RWPE2 (cell line): ENCODE data around the gene SDCBP2.

ENCODE experiments used
- ATAC-seq: fragments of 200-7000 bp; cut with Tn5 transposase; 3 replicates; pipeline ENCODE4 v1.9.1; 2021; ENCODE audit warnings: low read depth
- DNase-seq: peaks from one replicate; pipeline ENCODE4 v3.0.0-alpha.2; 2020; ENCODE audit warnings: low spot score
- H3K27ac ChIP-seq: fragments of 450-650 bp; 2 replicates; pipeline ENCODE4 v1.5.1; 2017; ENCODE audit warnings: mild to moderate bottlenecking; ENCODE audit not compliant: poor library complexity, severe bottlenecking
- H3K27me3 ChIP-seq: fragments of 250-450 bp; sonication (Bioruptor Pico); 2 replicates; pipeline ENCODE4 v1.5.1; 2021; ENCODE audit warnings: mild to moderate bottlenecking, moderate library complexity; ENCODE audit not compliant: insufficient read depth, poor library complexity, severe bottlenecking
- H3K36me3 ChIP-seq: fragments of 250-450 bp; sonication (Bioruptor Pico); 2 replicates; pipeline ENCODE4 v1.5.1; 2020; ENCODE audit warnings: low read depth, mild to moderate bottlenecking, moderate library complexity
- H3K4me1 ChIP-seq: fragments of 250-450 bp; sonication (Bioruptor Pico); 2 replicates; pipeline ENCODE4 v1.5.1; 2021; ENCODE audit warnings: mild to moderate bottlenecking, moderate library complexity; ENCODE audit not compliant: insufficient read depth, poor library complexity, severe bottlenecking
- H3K4me3 ChIP-seq: fragments of 250-450 bp; sonication (Bioruptor Pico); 2 replicates; pipeline ENCODE4 v1.5.1; 2021; ENCODE audit warnings: mild to moderate bottlenecking, moderate library complexity; ENCODE audit not compliant: severe bottlenecking
- H3K9me3 ChIP-seq: fragments of 250-450 bp; sonication (Bioruptor Pico); 2 replicates; pipeline ENCODE4 v1.5.1; 2021; ENCODE audit warnings: mild to moderate bottlenecking, moderate library complexity; ENCODE audit not compliant: severe bottlenecking
- CTCF ChIP-seq: fragments of 450-650 bp; IDR thresholded peaks from one replicate; pipeline ENCODE4 v1.5.1; 2017; ENCODE audit warnings: mild to moderate bottlenecking, moderate library complexity; ENCODE audit not compliant: poor library complexity, severe bottlenecking

SDCBP2 gene

GRCh38 chr20:1326031-1326930, 2.7 kb downstream of the SDCBP2 start:
- H3K4me3 ChIP-seq, result peak overlapping the region; percentile 79
- DNase-seq, result no peak
- H3K27ac ChIP-seq, result peak overlapping the region; percentile 81
- peaks cover 58% of the 10 kb centered on the region for H3K4me1 ChIP-seq
- no peaks in the 10 kb centered on the region for H3K36me3 ChIP-seq
- ATAC-seq, result no peak
- H3K9me3 ChIP-seq, result no peaks in the 10 kb centered on the region
- no peaks in the 10 kb centered on the region for H3K27me3 ChIP-seq
- no peak for TF ChIP-seq CTCF

- TF ChIP-seq CTCF, result no peak
- Histone ChIP-seq H3K4me1 (peaks cover 57% of the 10 kb centered on the region), H3K27ac (peak overlapping the region; percentile 81), H3K4me3 (peak overlapping the region; percentile 79), H3K27me3 (no peaks in the 10 kb centered on the region), H3K36me3 (no peaks in the 10 kb centered on the region), H3K9me3 (no peaks in the 10 kb centered on the region)
- DNase-seq (peak; percentile 97), ATAC-seq (peak; percentile 60)
Measured at GRCh38 chr20:1325173-1326030, 3.5 kb downstream of the SDCBP2 start.

GRCh38 chr20:1324598-1325172, 4.3 kb downstream of the SDCBP2 start:
- Histone ChIP-seq H3K9me3 (no peaks in the 10 kb centered on the region), H3K27ac (peak overlapping the region; percentile 81), H3K27me3 (no peaks in the 10 kb centered on the region), H3K36me3 (no peaks in the 10 kb centered on the region), H3K4me1 (peaks cover 50% of the 10 kb centered on the region), H3K4me3 (peak overlapping the region; percentile 79)
- no peak for ATAC-seq
- peak; percentile 28 for DNase-seq
- TF ChIP-seq CTCF, result no peak

- no peaks in the 10 kb centered on the region for H3K9me3 ChIP-seq
- DNase-seq (peak; percentile 28), ATAC-seq (no peak)
- H3K27ac ChIP-seq, result peak overlapping the region; percentile 81
- H3K27me3 ChIP-seq, result no peaks in the 10 kb centered on the region
- H3K4me1 ChIP-seq, result peaks cover 43% of the 10 kb centered on the region
- no peak for TF ChIP-seq CTCF
- no peak overlapping the region for H3K4me3 ChIP-seq
- no peaks in the 10 kb centered on the region for H3K36me3 ChIP-seq
Measured at GRCh38 chr20:1323830-1324597, 4.9 kb downstream of the SDCBP2 start.
